Activated naive CD8-positive, alpha-beta T cell treated with anti-CD3 and anti-CD28 coated beads, Interleukin-2, amount 10 ng/mL, durations not matched to agents 7 days and 5 days (primary cell): ENCODE data around the gene SNAPC2. TPM values are rescaled to one million over a fixed set of nuclear protein-coding genes. Genes with fewer than 3 reads are reported as not detected.

Experiments
- ATAC-seq: fragments of 150-1000 bp; cut with Tn5 transposase; one replicate; pipeline ENCODE4 v1.10.0; 2021; ENCODE audit warnings: low read depth, moderate library complexity
- POLR2A ChIA-PET: fragments of 350-600 bp; sonication (Branson Sonifier 250); formaldehyde crosslinking; loops from one replicate; lab custom pipeline; 2021; ENCODE audit warnings: antibody characterized with exemption; lab: Charles Lee
- DNase-seq: peaks from one replicate; pipeline ENCODE4 v3.0.0; 2021
- H3K27ac Mint-ChIP-seq: one replicate; pipeline ENCODE4 v1.8.0; 2022; ENCODE audit warnings: mild to moderate bottlenecking, mixed read lengths
- H3K27me3 Mint-ChIP-seq: one replicate; pipeline ENCODE4 v1.8.0; 2022; ENCODE audit warnings: mild to moderate bottlenecking, moderate library complexity, mixed read lengths
- H3K36me3 Mint-ChIP-seq: one replicate; pipeline ENCODE4 v1.8.0; 2021; ENCODE audit warnings: mild to moderate bottlenecking, mixed read lengths
- H3K4me1 Mint-ChIP-seq: one replicate; pipeline ENCODE4 v1.8.0; 2021; ENCODE audit warnings: mixed read lengths
- H3K4me3 Mint-ChIP-seq: one replicate; pipeline ENCODE4 v1.8.0; 2022; ENCODE audit warnings: mild to moderate bottlenecking, moderate library complexity, mixed read lengths
- H3K9me3 Mint-ChIP-seq: one replicate; pipeline ENCODE4 v1.8.0; 2021; ENCODE audit warnings: mixed read lengths
- total RNA-seq, 2 experiments: library from RNA; stranded (reverse); gene quantifications; one replicate each; pipeline ENCODE4 v1.2.3, GENCODE V29; 2021

SNAPC2 gene
- total RNA-seq, 2 experiments from 2014 or later, result 18.3 to 20.7 TPM

GRCh38 chr19:7931221-7932061, 11.3 kb downstream of the SNAPC2 start:
- ATAC-seq (no peak), DNase-seq (no peak)
- no peaks in the 10 kb centered on the region for H3K9me3 Mint-ChIP-seq
- POLR2A ChIA-PET, result interaction anchor here (1.3 kb wide), 1 partner anchor 11 kb away, joined by 5 read pairs; the partner anchor contains the start of gene SNAPC2
- no peaks in the 10 kb centered on the region for H3K4me1 Mint-ChIP-seq
- H3K36me3 Mint-ChIP-seq, result peaks cover under 1% of the 10 kb centered on the region
- no peaks in the 10 kb centered on the region for H3K27me3 Mint-ChIP-seq
- no peak overlapping the region for H3K27ac Mint-ChIP-seq
- no peak overlapping the region for H3K4me3 Mint-ChIP-seq

GRCh38 chr19:7932276-7932929, 12.3 kb downstream of the SNAPC2 start:
- POLR2A ChIA-PET, result no interaction called here
- H3K4me3 Mint-ChIP-seq, result no peak overlapping the region
- DNase-seq (no peak), ATAC-seq (no peak)
- no peak overlapping the region for H3K27ac Mint-ChIP-seq
- H3K4me1 Mint-ChIP-seq, result no peaks in the 10 kb centered on the region
- no peaks in the 10 kb centered on the region for H3K27me3 Mint-ChIP-seq
- H3K36me3 Mint-ChIP-seq, result peaks cover 2% of the 10 kb centered on the region
- no peaks in the 10 kb centered on the region for H3K9me3 Mint-ChIP-seq

- peaks cover 2% of the 10 kb centered on the region for H3K36me3 Mint-ChIP-seq
- no peaks in the 10 kb centered on the region for H3K27me3 Mint-ChIP-seq
- DNase-seq (no peak), ATAC-seq (no peak)
- no peak overlapping the region for H3K4me3 Mint-ChIP-seq
- no peaks in the 10 kb centered on the region for H3K9me3 Mint-ChIP-seq
- no peaks in the 10 kb centered on the region for H3K4me1 Mint-ChIP-seq
- POLR2A ChIA-PET, result no interaction called here
- H3K27ac Mint-ChIP-seq, result no peak overlapping the region
Observed at GRCh38 chr19:7932930-7933300, 12.8 kb downstream of the SNAPC2 start.

DNA sequence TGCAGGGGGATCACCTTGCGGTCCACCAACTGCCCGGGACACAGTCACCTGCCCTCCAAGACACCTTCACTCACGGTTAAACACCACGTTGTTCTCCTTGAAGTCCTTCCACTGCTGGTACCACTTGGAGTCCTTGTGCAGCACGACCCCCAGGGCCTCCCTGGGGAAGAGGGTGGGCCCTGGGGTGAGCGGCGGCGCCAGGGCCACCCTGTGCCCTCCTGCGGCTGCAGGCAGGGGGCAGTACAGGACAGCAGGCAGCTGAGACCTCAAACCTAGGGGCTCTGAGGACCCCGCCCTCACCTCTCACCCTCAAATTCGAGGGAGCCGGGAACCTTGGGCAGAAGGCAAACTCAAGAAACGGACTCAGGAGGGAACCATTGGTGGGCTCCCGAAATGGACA, 13.3 kb downstream of the SNAPC2 start:
- Mint-ChIP-seq H3K9me3 (no peaks in the 10 kb centered on the region), H3K27ac (no peak overlapping the region), H3K36me3 (peaks cover 2% of the 10 kb centered on the region), H3K4me3 (no peak overlapping the region), H3K4me1 (no peaks in the 10 kb centered on the region), H3K27me3 (no peaks in the 10 kb centered on the region)
- DNase-seq, result no peak
- POLR2A ChIA-PET, result no interaction called here
- ATAC-seq, result no peak

DNA sequence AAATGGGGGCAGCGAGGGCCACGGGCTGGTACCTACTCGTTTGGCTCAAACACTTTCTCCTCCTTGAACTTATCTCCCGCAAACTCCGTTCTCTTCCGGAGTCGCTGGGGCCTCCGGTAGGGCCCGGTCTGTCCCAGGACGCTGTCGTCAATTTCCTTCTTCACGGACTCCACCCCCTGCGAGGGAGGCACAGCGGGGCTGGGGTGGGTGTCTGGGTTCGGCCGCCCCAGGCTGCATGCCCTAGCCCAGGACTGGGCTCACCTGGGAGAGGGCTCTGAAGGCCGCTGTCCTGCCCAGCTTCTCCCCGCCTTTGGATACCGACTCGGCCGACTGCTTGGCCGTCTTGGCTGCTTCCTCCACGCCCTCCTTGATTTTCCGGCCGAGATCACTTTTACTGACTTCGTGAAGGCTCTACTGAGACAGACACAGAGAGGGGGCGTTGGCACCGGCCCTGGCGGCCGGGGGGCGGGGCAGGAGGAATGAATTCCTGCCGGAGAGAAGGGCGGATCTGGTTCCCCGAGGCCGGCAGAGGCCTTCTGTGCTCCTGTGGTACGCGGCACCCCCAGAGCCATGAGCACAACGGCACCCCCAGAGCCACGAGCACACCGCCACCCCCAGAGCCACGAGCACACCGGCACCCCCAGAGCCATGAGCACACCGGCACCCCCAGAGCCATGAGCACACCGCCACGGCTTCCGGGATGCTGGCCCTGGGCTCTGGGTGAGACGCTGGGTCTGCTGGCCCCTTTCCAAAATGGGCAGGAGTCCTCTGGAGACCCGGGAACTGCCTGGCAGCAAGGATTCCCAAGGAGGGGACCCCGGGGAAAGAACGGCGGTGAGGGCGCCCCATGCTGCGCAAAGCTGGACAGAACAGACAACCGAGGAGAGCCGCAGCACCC, 13.9 kb downstream of the SNAPC2 start:
- Mint-ChIP-seq H3K4me1 (peaks cover 3% of the 10 kb centered on the region), H3K27me3 (no peaks in the 10 kb centered on the region), H3K9me3 (no peaks in the 10 kb centered on the region), H3K36me3 (peaks cover 5% of the 10 kb centered on the region), H3K27ac (no peak overlapping the region), H3K4me3 (no peak overlapping the region)
- no peak for ATAC-seq
- POLR2A ChIA-PET, result no interaction called here
- no peak for DNase-seq

DNA sequence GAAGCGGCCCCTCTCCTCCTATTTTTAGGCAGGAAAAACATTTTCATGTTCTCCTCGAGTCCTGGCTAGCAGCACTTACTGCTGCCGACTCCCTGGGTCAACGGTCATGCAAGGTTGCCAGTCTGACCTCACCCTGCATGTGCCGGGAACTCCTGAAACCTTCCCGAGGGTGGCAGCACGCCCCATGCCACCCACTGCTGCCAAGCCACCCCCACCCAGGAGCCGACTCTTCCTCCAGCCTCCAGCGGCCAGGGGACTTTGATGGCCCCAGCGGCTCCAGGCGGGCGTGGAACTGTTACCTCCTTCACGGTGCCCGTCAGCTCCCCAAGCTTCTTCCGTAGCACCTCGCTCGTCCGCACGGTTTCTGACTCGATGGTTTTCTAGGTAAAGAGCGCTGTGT, 14.6 kb downstream of the SNAPC2 start:
- no peaks in the 10 kb centered on the region for H3K27me3 Mint-ChIP-seq
- no peak overlapping the region for H3K27ac Mint-ChIP-seq
- ATAC-seq (no peak), DNase-seq (no peak)
- no peak overlapping the region for H3K4me3 Mint-ChIP-seq
- H3K9me3 Mint-ChIP-seq, result no peaks in the 10 kb centered on the region
- POLR2A ChIA-PET, result no interaction called here
- H3K4me1 Mint-ChIP-seq, result peaks cover 3% of the 10 kb centered on the region
- peaks cover 5% of the 10 kb centered on the region for H3K36me3 Mint-ChIP-seq

DNA sequence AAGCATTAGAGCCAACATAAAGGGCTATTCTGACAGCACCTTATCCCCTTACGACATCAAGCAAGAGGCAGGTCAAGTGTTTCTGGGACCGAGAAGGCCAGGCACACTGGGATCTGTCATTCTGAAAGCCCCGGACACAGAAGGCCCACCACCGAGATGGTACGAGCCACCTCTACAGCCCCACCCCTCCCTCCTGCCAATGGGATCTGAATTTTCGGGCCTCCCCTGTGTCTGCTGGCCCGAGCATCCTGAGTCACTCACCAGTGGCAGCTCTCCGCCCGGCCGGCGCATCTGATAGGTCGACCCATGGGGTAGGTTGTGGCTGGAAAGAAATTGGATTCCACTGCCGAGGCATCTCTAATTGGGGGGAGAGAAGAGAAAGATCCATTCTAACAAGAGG, 20.7 kb downstream of the SNAPC2 start:
- H3K27ac Mint-ChIP-seq, result no peak overlapping the region
- peaks cover 10% of the 10 kb centered on the region for H3K36me3 Mint-ChIP-seq
- ATAC-seq, result no peak
- no peak for DNase-seq
- peaks cover 20% of the 10 kb centered on the region for H3K4me1 Mint-ChIP-seq
- no peak overlapping the region for H3K4me3 Mint-ChIP-seq
- POLR2A ChIA-PET, result interaction anchor here (0.8 kb wide), 1 partner anchor 12 kb away, joined by 6 read pairs; no protein-coding TSS in a partner anchor
- no peaks in the 10 kb centered on the region for H3K9me3 Mint-ChIP-seq
- no peaks in the 10 kb centered on the region for H3K27me3 Mint-ChIP-seq

DNA sequence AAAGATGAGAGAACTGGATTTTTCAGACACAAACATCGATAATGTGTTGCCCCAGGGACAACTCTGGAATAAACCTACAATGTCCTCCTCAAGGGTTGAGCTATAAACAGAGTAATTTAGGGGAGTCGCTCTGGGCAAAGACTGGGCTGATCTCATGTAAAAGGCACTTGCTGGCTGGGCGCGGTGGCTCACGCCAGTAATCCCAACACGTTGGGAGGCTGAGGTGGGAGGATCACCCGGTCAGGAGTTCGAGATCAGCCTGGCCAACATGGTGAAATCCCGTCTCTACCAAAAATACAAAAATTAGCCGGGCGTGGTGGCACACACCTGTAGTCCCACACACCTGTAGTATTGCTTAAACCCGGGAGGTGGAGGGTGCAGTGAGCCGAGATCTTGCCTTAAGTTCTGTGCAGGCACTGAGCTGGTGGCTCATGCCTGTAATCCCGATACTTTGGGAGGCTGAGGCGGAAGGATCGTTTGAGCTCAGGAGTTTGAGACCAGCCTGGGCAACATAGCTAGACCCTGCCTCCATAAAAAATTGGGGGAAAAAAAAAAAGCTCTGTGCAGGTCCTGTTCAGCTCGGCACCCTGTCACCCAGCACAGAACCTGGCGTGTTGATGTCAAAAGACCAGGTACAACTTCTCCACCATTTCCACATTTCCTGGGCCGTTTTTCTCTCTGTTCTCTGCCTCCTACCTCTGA, 21.9 kb downstream of the SNAPC2 start:
- DNase-seq (no peak), ATAC-seq (no peak)
- H3K4me3 Mint-ChIP-seq, result peak overlapping the region; percentile 87
- peaks cover 9% of the 10 kb centered on the region for H3K36me3 Mint-ChIP-seq
- H3K27ac Mint-ChIP-seq, result no peak overlapping the region
- POLR2A ChIA-PET, result interaction anchor here (0.6 to 0.8 kb wide), 2 partner anchors 13 to 100 kb away, joined by 3 to 6 read pairs; no protein-coding TSS in a partner anchor
- H3K27me3 Mint-ChIP-seq, result no peaks in the 10 kb centered on the region
- H3K4me1 Mint-ChIP-seq, result peaks cover 20% of the 10 kb centered on the region
- no peaks in the 10 kb centered on the region for H3K9me3 Mint-ChIP-seq

DNA sequence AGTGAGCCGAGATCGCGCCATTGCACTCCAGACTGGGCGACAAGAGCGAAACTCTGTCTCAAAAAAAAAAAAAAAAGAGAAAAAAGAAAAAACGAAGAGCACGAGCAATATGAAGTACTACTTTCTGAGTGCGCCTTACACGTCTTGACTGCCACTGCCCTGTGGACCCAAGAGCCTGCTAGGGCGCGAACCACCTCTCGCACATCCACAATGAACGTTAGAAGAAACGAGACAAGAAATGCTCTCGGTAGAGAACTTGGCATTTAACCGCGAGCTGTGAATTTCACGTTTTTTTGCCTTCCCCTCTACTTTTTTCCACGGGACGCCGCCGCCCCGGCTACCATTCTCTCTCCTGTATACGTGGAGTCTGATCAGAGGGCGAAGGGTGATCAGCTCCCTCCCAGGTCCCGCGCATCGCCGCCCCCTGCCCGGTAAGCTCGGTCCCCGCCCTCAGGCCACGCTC, 22.9 kb downstream of the SNAPC2 start:
- H3K36me3 Mint-ChIP-seq, result peaks cover 9% of the 10 kb centered on the region
- POLR2A ChIA-PET, result interaction anchor here (0.7 to 2.5 kb wide), 11 partner anchors 14 to 267 kb away, joined by 3 to 19 read pairs (median 5); partner anchors contain the start of genes CERS4, ELAVL1, MAP2K7 and SNAPC2
- DNase-seq, result no peak
- peak; percentile 10 for ATAC-seq
- peak overlapping the region; percentile 87 for H3K4me3 Mint-ChIP-seq
- peaks cover 20% of the 10 kb centered on the region for H3K4me1 Mint-ChIP-seq
- no peaks in the 10 kb centered on the region for H3K9me3 Mint-ChIP-seq
- peak overlapping the region; percentile 89 for H3K27ac Mint-ChIP-seq
- H3K27me3 Mint-ChIP-seq, result no peaks in the 10 kb centered on the region

DNA sequence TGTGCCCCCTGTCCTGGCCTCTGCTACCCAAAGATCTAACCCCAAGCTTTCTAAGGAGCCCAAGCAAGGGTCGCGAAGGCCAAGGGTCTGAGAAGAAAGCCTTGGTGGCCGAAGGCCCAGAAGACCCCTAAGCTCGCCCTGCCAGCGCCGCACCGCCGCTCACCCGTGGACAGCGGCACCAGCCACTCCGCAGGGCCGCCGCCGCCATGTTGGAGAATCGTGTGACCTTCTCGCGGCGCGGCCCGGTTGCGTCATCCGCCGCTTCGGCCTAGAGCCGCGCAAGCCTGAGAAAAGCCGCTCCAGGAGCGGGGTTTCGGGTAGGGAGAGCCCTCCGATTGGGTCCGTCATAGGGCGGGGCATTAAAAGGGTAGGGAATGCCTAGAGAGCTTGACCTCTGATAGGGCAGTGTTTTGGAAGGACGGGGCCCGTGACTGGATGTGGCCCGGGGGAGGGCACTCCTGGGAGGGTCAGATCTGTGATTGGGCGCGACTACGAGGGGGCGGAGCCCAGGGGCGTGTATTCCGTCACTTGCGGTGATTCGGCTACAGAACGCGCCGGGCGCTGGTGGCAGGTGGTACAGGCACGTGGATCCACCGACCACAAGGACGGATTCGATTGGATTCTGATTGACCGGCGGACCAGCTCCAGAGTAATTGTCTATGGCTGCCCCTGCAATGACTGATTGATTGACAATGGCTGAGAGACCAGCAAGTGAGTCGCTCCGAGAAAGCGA, 23.5 kb downstream of the SNAPC2 start, which contains the start of gene TIMM44:
TSS of gene TIMM44 (minus strand) at position 223 of the 733 bp plus-strand sequence. CDS start at position 208, 15 bp downstream.
- H3K36me3 Mint-ChIP-seq, result peaks cover 9% of the 10 kb centered on the region
- peak within 1 kb of the TSS; percentile 87 for H3K4me3 Mint-ChIP-seq
- peak within 1 kb of the TSS; percentile 89 for H3K27ac Mint-ChIP-seq
- ATAC-seq (peak; percentile 99), DNase-seq (peak; percentile 97)
- H3K4me1 Mint-ChIP-seq, result peaks cover 20% of the 10 kb centered on the region
- POLR2A ChIA-PET, result interaction anchor here (0.6 to 2.5 kb wide), 15 partner anchors 8 to 378 kb away, joined by 3 to 19 read pairs (median 5); partner anchors contain the start of genes CERS4, ELAVL1, MAP2K7 and NDUFA7
- no peaks in the 10 kb centered on the region for H3K27me3 Mint-ChIP-seq
- no peaks in the 10 kb centered on the region for H3K9me3 Mint-ChIP-seq

DNA sequence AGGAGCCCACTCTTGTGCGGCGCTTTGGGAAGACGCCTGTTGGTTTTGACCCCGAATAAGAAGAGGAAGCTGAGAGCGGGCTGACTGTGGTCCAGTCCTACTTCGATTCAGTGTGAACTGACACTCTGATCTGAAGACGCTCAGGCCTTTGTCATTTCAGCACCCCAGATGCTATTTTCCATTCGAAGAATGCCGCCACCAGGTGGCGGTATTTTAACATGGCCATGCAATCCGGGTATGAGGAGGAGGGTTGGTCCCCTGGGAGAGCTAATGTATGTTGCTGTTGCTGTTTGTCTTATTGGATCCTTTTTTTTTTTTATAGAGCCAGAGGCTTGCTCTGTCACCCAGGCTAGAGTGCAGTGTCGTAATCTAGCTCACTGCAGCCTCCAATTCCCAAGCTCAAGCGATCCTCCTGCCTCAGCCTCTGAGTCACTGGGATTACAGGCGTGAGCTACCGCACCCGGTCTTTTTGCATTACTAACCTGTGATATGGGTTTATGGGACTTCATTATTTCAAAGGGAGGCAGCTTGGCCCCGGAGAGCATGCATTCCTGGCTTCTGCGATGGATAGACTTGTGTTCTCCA, 24.1 kb downstream of the SNAPC2 start:
- peak overlapping the region; percentile 89 for H3K27ac Mint-ChIP-seq
- peak; percentile 37 for ATAC-seq
- peak overlapping the region; percentile 87 for H3K4me3 Mint-ChIP-seq
- DNase-seq, result peak; percentile 83
- H3K4me1 Mint-ChIP-seq, result peaks cover 17% of the 10 kb centered on the region
- POLR2A ChIA-PET, result interaction anchor here (0.6 to 2.5 kb wide), 13 partner anchors 9 to 377 kb away, joined by 3 to 19 read pairs (median 5); partner anchors contain the start of genes CERS4, ELAVL1, MAP2K7 and NDUFA7
- peaks cover 6% of the 10 kb centered on the region for H3K36me3 Mint-ChIP-seq
- no peaks in the 10 kb centered on the region for H3K9me3 Mint-ChIP-seq
- H3K27me3 Mint-ChIP-seq, result no peaks in the 10 kb centered on the region
